ENCODE results near the gene ME1. TPM values are rescaled to one million over a fixed set of nuclear protein-coding genes. Genes with fewer than 3 reads are reported as not detected.
A peak's percentile ranks its signal among the peaks of the same experiment; 100 is the strongest.

Gene ME1
- total RNA-seq, 4 donors from 2014 or later = 18.5 to 22.9 (median 19.8) TPM

DNA sequence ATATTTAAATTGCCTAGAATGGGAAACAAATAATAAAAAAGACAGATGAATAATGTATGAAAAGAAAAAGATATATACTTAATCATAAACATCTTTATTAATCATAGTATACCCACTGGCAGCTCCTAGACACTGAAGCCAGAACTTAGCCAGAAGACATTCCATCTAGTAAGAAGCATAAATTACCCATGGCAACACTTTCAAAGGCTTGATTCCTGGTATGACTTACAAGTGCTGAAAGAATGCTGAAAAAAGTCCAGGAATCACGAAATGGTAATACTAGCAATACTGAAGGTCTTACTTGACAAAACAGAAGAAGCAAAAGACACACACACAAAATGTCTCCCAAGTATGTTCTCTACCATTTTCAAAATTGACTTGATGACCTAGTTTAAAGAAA lies 199.7 kb downstream of the ME1 start:
- ATAC-seq (ENCODE audit: low FRiP score) (peak; percentile 64), DNase-seq (ENCODE audit: low spot score) (no peak)
- TF ChIP-seq, protein P1, sequence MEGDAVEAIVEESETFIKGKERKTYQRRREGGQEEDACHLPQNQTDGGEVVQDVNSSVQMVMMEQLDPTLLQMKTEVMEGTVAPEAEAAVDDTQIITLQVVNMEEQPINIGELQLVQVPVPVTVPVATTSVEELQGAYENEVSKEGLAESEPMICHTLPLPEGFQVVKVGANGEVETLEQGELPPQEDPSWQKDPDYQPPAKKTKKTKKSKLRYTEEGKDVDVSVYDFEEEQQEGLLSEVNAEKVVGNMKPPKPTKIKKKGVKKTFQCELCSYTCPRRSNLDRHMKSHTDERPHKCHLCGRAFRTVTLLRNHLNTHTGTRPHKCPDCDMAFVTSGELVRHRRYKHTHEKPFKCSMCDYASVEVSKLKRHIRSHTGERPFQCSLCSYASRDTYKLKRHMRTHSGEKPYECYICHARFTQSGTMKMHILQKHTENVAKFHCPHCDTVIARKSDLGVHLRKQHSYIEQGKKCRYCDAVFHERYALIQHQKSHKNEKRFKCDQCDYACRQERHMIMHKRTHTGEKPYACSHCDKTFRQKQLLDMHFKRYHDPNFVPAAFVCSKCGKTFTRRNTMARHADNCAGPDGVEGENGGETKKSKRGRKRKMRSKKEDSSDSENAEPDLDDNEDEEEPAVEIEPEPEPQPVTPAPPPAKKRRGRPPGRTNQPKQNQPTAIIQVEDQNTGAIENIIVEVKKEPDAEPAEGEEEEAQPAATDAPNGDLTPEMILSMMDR (IDR thresholded peaks at IDR 0.05) = no peak

DNA sequence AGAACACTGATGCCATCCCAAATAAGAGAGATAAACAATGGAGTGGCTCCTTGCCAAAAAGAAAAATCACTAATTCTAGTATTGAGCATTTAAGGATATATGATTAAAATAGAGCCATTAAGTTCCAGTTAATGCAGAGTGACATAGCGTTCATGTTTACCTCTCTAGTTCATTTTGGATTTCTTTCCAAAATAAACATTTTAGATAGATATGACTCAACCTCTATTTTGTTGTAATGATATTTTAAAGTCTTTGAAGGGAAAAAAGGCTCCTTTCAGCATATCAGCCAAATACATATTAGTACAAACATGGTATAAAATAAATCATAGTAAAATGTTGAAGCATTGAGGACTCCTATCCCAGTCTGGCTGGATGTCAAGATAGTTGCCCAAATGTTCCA lies 204.3 kb downstream of the ME1 start:
- DNase-seq (ENCODE audit: low spot score) = no peak
- ATAC-seq (ENCODE audit: low FRiP score) = no peak
- TF ChIP-seq, protein P1 (IDR thresholded peaks at IDR 0.05) = no peak

DNA sequence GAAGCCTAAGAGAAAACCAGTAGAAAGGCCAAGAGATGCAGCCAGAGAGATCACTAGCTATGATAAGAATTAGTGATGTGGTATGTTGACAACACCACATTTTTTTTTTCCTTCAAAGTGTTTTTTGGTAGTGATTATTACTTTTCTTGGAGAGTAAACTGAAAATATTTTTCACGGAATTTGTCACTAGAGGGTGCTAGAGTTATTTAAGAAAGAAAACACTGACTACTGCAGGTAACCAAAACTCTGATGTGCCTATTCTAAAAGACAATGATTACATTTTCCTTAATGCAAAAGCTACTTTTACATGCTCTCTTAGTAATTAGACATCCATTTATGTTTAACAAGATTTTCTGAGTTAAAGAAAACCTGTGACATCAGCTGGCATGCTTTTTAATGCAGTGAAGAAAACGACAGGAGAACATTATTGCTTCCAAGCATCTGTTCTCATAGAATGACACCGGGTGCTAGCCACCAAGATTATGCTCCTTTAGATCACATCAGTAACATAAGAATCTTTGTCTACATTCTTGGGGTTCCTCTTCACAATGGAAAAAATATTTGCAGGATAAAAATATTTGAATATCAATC lies 208.9 kb downstream of the ME1 start:
- ATAC-seq (ENCODE audit: low FRiP score) (no peak), DNase-seq (ENCODE audit: low spot score) (no peak)
- TF ChIP-seq, protein P1 (IDR thresholded peaks at IDR 0.05) = no peak

DNA sequence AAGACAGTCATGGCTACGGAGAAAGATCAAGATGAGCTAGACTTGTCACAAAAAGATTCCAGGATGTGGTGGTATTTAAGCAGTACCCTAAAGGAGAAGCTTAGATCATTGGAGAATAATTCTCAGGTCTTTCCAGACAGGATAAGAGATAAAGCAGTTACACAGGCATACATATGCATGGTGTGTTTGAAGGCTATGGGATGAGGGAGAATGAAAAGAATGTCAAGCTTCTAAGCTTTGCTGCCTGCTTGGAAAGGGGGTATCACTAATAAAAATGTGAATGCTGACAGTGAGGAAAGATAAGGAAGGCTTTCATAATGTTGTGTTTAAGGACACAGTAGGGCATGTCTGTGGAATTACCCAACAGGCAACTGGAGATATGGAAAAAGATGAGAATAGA lies 209.6 kb downstream of the ME1 start:
- no peak for DNase-seq (ENCODE audit: low spot score)
- TF ChIP-seq, protein P1 (IDR thresholded peaks at IDR 0.05) = no peak
- ATAC-seq (ENCODE audit: low FRiP score) = no peak

DNA sequence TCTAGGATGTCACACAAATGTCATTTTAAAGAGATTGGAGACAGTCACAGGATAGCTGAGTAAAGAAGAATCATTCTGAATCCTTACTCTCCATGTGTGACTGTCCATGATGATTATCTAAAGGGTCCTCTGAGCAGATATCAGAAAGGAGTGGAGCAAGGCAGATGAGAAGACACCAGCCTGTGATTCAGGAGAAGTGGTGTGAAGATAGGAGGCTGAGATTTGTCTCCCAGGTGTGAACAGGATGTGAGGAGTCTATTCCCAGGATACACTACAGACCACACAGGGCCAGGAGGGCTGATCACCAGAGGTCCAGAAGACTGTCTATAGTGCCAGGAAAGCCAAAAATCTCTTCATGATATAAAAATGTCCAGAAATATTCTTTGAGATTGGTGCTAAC lies 210.7 kb downstream of the ME1 start:
- TF ChIP-seq, protein P1 (IDR thresholded peaks at IDR 0.05) = no peak
- DNase-seq (ENCODE audit: low spot score) (no peak), ATAC-seq (ENCODE audit: low FRiP score) (no peak)

DNA sequence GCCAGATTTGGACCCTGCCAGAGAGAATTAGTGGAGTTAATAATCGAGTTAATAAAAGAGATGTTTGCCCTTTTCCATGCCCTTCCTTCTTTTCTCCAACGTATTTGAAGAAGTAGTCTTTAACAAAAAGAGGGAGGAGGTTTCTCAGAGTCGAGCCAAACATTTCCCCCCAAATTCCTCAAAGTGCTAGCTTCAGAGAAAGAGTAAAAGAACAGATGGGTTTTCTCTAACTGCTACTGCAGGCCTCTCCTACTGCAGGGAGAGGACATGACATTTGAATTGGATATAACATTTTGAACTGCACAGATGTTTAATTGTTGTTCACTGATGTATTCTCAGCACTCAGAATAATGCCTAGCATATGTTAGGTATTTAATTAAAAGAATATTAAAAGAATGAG lies 212.2 kb downstream of the ME1 start:
- no peak for ATAC-seq (ENCODE audit: low FRiP score)
- DNase-seq (ENCODE audit: low spot score) = no peak
- TF ChIP-seq, protein P1 (IDR thresholded peaks at IDR 0.05) = no peak

DNA sequence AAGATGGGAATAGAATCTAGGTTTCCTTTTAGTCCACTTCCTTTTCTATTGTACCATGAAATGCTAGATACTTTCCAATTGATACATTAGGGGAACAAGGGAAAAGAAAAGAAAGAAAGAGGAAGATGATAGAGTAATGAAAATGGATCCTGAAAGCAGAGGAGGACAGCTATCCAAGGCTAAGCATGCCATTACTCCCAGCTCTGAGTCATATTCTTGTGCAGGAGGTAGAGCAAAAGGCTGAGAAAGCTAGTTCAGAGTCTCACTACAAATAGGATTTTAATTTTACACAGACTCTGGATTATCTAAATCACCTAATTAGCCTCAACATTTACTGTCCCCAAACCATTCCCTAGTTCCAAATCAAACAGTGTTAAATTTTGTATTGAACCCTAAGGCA lies 214.0 kb downstream of the ME1 start:
- TF ChIP-seq, protein P1 (IDR thresholded peaks at IDR 0.05) = no peak
- ATAC-seq (ENCODE audit: low FRiP score) (no peak), DNase-seq (ENCODE audit: low spot score) (no peak)

Data from omental fat pad (tissue), 4 donors.